ENCODE data around the gene C10orf95.
A peak's percentile ranks its signal among the peaks of the same experiment; 100 is the strongest.

Gene C10orf95

DNA sequence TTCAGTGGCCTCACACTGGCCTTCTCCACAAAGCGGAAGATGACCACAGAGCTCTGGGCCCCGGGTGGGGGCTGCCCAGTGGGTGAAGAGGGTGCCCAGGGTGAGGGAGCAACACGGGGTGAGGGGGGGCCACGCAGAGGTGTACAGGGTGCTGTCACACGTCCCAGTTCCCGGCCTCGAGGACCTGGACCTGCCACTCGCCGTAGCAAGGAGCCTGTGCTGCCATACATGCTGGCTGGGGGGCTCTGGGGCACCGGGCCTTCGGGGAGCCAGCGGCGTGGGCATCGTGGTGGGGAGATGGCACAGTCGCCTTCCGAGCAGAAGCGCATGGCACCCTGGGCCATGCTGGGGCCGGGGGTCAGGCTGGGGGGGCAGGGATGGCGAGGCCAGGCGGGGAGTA is 34.6 kb downstream of the C10orf95 start:
- DNase-seq (ENCODE audit: low read depth, low spot score) = no peak

DNA sequence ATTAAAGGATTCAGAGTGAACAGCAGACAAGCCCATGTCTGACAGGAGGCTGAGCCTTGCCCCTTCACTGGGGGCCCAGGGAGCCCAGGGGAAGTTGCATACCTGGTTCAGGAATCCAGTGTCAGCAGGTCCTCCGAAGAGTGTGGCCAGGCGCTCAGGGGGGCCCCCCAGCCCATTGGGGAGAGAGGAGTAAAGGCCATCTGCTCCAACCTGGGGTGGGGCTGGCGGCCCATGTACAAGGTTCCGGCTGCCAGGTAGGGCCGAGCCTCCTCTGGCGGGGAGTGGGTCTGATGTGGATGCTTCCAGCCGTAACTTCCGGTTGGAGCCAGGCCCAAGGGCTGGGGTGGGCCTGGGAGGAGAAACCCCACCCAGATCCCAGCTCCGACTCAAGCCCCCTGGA is 35.1 kb downstream of the C10orf95 start:
- DNase-seq (ENCODE audit: low read depth, low spot score) = no peak

DNA sequence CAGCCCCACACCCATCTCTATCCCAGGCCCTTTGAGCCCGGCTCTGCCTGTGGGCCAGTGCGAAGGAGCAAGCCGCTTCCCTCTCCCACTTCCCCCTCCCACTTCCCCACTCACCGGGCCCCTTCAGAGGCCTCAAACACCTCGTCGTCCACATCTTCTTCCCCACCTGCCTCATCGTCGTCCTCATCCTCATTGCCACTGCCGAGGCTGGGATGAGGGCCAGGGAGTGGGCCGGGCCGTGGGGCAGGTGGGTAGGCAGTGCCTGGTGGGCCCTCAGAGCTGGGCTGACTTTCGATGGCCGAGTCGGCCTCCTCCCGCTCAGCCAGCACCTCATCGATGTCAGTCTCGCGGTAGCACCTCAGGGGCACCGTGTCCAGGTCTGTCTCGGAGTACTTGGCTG is 36.6 kb downstream of the C10orf95 start:
- no peak for DNase-seq (ENCODE audit: low read depth, low spot score)

DNA sequence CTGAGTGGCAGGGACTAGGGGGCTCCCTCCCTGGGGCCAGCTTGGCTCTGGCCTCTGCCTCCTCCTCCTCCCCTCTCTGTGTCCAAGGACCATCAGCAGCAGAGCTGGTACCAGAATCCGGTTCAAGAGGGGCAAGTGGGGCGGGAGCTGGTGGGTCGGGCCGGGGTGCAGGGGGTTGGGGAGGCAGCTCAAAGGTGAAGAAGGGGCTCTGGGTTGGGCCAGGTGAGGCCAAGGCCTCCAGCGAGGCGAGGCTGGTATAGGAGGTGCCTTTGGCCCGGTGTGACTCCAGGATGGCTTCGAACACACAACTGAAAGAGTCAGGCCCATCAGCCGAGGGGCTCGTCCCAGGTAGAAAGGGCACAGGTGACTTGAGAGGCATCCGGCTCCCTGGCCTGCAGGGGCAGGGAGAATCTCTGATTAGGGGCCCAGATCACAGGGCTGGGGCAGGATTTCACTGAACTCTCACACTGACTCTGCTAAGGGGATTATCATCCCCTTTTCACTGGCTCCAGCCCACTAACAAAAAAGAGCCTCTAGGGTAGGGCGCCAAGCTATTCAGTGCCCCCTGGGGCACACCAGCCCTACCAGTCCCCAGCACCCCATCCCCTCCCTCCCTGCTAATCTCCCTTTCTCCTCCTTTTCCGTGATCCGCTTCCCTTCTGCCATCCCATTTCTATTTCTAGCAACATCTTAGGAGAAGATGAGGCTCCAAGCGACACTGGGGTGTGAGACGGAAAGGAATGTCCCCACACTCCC is 37.4 kb downstream of the C10orf95 start:
- DNase-seq (ENCODE audit: low read depth, low spot score) = no peak

DNA sequence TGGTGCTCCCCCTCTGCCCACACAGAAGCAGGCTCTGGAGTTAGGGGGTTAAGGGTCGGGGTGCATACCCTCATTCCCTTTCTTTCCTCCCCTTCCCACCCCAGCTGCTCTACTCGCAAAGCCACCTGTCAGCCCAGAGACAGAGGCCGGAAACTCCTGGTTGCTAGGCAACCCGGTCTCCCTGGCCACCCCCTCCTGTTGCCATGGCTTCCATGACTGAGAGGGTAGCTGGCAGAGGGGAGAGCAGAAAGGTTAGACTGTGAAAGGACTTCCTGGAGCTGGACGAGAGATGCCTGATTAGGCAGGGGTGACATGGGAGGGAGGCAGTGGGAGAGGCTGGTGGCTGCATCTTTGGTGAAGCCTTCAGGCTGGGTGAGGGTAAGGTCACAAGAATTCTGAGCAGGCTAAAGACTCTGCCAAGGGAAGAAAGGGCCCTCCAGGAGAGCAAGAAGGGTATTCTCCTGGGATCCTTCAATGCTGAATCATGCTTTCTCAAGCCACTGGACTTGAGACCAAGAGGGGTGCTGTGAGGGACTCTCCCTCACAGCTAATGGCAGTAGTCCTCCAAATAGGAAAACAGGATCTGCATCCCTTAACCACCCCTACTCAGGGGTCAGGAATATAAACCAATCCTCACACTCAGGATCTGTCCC is 38.2 kb downstream of the C10orf95 start:
- no peak for DNase-seq (ENCODE audit: low read depth, low spot score)

DNA sequence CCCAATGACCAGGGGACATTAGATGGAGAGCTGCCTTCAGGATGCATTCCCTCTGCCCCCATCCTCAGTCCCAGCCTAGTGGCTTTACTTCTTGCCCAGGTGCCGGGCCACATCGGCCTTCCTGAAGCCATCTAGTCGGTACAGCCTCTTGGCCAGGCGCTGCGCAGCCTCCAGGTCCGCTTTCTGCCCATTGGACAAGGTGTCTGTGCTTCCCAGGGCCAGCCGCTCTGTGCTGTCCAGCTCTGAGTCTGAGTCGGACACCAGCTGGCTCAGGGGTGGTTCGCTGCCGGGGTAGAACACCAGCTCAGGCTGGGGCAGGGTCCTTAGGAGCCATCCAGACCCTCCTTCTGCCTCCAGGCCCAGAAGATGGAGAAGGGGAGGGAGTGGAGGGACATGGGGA is 39.0 kb downstream of the C10orf95 start:
- DNase-seq (ENCODE audit: low read depth, low spot score) = no peak

DNA sequence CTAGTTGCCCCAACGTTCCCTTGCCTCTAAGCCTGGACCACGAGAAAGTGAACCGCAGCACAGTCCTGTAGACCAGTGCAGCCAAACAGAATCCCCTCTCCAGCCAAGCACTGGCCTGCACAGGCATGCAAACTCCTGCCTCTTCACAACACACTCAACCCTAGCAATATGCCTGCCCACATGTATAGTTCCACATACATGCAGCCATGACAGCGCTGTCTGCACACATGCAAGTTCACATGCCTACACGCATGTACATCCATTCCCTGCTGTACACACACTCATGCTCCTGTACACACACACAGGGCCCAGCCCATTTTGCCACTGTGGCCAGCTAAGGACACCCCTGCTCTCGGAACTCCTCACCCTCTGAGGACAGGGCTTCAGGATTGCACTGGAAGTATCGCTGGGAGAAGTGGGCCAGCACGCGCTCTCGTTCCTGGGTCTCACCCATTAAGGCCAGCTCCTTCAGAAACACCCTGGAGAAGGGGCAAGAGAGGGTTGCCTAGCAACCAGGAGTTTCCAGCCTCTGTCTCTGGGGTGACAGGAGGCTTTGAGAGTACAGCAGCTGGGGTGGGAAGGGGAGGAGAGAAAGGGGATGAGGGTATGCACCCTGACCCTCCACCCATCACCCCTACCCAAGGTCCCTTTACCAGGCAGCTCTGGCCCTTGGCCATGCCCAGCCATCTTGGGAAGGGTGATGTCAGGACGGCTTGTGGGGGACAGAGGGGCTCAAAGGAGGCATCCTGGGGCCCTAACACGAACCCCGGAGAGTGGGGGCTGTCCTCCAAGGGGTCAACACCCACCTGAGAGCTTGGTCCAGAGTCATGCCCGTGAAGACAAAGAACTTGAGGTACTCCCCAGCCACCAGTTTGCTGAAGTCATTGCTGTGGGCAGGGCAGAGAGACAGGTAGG is 39.7 kb downstream of the C10orf95 start:
- no peak for DNase-seq (ENCODE audit: low read depth, low spot score)

DNA sequence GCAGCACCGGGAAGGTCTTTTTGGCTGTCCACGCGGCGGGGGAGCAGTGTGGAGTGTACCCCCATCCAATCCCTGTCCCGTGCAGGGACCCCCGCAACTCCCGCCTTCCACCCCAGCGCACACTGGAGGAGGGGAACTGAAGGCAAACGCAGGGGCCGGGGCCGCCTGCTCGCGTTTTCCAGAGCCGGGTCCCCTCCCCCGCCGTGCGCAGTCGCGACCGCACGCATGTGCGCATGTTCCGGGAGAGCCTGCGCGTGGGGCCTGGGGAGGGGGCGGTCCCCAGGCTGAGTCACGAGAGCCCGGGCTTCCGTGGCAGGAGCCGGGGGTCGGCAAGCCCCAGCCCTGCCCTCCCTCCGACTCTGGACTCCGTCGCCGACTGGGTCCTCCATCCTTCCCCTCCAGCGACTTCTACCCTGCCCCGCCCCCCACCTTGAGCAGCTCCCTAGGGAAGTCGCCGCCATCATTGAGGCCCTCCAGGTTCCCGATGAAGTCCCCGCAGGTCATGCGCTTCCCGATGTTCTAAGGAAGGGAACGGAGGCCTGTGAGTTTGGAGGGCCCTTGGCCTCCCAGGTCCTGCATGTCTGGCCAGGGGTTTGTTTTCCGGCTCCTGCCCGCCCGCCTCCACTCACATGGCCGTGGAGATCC is 40.8 kb downstream of the C10orf95 start:
- DNase-seq (ENCODE audit: low read depth, low spot score) = peak; percentile 29

DNA sequence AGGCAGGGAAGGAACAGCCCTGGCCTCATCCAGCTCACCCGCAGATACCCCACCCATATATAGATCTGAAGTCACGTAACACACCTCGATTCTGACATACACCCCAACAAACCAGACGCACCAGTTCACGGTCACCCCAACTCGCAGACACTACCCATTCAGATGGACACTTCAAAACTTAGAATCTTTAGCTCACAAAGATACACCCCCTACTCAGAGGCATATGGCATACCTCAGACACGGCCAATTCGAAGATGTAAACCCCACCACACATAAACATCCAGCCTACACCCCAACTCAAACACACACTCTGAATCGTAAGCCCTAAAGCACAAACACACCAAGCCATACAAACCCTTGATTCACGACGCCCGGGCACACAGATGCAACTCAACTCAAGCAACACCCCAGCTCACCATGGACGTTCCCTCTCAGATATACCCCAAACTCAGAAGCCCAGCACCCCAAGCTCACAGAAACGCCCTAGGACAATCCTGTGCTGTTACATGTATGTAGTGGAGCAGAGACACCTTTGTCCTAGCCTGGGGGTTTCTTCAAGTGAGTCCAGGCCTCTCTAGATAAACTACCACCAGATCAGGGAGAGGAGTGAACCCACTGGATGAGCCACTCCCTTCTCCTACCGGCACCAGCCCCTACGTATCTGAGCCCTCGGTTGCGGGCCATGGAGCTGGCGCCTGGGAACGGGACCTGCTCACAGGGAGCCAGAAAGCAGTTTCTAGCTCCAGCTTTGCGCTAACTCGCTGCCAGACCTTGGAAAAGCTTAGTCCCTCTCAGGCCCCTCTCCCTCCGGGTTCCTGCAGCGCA is 41.5 kb downstream of the C10orf95 start:
- DNase-seq (ENCODE audit: low read depth, low spot score) = no peak

DNA sequence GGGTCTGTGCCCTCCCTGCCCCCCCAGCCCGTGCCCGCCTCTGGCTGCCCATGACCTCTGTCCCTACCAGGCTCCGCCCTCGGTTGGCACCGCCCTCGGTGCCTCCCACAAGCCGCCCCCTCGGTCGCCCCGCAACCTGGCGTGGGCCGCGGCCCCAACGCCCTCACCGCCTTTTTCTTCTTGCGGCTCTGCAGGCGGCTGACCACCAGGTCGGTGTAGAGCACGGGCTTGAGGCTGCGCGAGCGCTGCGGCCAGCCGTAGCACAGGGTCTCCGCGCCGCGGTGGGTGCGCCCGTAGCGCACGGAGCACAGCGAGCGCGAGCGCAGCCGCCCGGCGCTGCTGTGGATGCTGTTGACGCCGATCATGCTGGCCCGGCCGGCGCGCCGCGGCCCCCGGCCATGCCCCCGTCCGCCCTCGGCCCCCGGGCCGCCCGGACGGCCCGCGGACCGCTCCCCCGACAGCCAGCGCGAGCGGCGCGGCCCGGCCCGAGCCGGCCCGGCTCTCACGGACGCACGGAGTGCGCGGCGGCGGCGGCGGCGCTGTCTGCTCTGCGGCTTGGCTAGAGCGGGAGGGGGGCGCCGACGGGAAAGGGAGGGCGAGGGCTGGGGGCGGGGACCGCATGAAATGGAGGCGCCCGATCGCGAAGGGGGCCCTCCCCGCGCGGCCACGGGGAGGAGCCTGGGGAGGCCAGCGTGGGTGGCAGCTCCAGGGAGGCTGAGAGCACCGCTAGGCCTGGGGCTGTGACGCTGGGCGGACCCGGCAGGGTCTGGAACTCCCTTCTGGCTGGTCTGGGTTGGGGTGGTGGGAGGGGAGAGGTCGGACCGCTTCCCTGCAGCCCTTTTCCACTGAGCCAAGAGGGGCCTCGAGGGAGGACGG is 42.4 kb downstream of the C10orf95 start:
- peak; percentile 68 for DNase-seq (ENCODE audit: low read depth, low spot score)

DNA sequence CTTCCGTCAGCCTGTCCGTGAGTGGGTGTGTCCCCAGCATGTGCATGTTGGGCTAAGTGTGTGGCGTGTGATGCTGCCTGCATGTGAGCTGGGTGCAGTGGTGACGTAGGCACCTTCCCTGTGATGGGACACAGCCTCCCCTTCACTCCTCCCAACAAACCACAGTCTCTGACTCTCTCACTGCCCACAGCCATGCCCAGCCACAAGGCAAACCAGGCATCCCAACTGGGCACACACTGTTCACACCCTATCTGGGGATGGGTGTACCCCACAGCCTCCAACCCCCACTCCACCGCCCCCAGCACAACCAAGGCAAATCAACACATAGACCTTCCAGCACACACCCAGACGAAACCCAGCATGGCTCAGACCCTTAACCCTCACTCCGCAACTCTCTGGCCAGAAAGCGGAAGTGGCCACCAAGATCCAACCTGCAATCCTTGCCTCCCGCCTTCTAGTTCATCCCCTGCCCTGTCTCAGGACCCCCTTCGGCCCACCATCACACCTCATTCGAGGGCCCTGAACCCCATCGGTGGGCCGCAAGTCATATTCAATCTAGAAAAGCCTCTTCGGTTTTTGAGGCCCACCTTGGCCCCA is 43.1 kb downstream of the C10orf95 start:
- no peak for DNase-seq (ENCODE audit: low read depth, low spot score)

DNA sequence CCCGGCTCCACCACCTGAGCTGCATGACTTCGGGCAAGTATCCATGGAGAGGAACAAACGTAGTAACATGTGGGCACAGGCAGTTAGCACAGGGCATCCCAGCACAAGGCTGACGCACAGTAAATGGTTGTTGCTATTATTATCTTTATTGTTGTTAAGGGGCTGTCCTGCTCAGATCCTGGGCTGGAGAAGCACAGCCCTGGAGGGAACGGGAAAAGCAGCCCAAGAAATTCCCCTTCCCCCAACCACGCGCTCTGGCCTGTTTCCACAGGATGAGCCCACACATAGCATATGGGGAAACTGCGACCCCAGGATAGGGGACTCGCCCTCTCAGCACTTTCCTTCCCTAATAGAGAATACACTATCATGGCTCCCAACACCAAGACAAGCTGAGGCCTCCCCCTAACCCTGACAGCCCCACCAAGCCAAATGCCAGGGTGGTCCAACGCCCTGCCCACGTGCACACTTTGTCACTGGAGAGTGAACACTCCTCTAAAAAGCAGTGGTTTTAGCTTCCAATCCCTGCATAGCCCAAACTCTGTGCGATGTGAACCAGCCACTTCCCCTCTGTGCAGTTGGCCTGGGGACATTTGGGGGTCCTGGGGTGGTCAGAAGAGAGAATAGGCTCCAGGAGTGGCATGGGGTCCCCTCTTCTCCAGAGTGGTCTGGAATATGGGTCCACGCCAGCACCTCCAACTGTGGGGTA is 43.8 kb downstream of the C10orf95 start:
- DNase-seq (ENCODE audit: low read depth, low spot score) = no peak

DNA sequence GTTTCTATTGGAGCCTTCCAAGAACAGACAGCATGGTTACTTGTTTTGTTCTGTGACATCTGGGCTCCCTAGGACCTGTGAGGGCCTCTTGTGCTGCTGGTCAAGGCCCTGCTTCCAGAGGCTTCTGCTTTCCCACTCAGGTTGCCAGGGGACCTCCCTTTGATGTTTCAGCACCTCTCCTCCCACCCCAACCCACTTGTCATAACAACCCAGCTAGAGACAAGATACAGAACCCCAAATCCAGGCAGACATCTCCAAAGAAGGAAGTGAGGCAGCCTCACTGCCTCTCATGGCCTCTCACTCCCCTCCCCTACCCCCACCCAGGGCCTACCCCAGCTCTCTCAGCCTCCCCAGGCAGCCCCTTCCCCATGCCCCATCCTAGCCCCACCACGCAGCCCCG is 44.5 kb downstream of the C10orf95 start:
- no peak for DNase-seq (ENCODE audit: low read depth, low spot score)

DNA sequence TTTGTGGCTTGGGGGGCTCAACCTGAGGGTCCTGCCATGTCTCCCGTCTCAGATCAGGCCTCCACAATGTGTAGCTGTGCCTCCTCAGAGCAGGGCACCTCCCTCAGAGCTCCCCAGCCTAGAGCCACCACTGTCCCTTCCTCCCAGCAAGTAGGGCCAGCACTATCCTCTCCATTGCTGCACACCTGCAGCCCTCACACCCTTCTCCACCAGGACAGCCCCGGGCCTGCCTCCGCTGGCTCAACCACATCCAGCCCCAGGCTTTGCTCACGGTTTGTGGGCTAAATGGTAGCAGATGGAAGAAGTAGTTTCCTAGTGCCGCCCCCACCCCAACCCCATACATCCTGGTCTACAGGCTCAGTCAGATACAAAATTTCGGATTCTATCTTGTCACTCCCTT is 45.7 kb downstream of the C10orf95 start:
- no peak for DNase-seq (ENCODE audit: low read depth, low spot score)

DNA sequence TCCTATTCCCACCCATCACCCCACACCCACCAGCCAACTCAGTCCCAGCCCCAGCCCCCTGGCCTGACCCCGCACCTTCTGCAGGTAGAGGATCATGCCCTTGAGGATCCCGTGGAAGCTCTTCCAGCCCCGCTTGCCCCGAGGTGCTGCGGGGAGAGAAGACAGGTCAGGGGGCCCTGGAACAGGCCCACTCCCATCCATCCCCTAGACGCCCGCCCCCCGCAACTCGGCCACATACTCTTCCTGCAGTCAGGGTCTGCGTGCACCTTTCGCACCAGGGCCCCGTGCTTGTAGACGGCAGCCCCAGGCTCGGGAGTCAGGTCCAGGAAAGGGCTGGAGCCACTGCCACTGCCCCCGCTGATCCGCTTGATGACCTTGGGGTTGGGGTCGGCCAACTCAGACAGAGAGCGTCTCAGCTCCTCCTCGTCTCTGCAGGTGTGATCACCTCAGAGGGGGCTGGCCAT is 46.2 kb downstream of the C10orf95 start:
- DNase-seq (ENCODE audit: low read depth, low spot score) = no peak

DNA sequence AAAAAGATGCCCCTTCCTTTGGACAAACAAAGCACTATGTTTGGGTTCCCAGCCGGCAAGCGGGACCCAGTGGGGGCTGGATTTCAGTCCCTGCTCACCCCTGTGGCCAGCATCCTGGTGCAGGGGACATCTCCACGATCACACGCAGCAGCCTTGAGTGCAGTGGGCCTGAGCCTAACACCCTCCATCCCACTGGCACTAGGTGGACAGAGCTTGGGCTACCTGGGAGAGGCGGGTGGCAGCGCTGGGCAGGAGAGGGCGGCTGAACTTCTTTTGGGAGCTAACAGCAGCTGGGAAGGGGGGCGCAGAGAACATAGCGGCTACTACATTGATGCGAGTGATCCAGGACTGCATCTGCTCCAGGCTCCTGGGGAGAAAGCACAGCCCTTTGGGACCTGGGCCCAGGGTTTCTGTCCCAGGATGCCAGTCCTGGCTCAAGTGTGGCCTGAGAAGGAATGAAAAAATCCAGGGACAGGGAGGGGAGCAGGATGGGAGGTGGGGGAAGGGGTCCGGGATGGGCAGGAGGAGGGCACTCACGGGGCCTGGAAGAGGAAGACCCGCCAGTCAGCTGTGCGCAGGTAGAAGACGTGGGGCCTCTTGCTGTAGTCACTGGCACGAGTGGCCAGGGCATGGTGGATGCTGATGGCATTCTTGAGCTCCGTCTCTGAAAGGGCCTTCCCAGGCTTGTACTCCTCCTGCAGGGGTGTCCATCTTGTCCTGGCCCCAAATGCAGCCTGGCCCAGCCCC is 46.8 kb downstream of the C10orf95 start:
- no peak for DNase-seq (ENCODE audit: low read depth, low spot score)

DNA sequence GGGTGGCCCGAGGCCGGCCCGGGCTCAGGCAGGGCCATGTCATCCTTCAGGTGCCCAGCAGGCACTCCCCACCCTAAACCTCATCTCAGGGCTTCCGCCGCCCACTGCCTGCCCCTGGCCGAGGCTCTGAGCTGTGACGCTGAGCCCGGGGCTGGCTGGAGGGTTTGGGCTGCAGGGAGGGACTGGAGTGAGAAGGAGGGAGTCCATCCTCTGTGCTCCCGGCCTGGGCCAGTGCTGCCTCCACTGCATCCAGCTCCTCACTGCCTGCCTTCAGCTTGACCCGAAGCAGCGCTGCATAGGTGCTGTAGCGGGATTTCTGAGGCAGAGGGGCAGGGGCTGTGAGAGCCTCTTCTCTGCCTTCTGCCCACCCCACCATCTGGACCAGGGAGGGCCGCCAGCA is 48.2 kb downstream of the C10orf95 start:
- DNase-seq (ENCODE audit: low read depth, low spot score) = no peak

DNA sequence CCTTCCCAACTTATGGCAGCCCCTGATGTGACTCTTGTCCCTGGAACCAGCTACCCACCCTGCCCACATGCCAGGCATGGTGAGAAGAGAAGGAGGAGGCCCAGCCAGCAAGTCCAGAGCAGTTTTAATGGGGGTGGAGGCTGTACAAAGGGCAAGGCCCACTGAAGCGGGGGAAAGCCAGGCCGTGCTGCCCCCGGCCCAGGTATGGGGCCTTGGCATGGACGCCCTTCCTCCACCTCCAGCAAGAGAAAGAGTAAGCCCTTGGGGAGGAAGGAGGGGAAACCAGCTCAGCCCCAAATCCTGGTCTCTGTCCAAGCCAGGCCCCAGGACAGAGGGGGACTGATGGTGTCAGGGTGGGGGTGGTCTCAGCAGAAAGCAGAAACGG is 48.8 kb downstream of the C10orf95 start:
- DNase-seq (ENCODE audit: low read depth, low spot score) = no peak

Measured in activated naive CD8-positive, alpha-beta T cell treated with anti-CD3 and anti-CD28 coated beads, Interleukin-2, amount 50 U/mL, for 16 hours (primary cell).